GM12874 (cell line): ENCODE results near the gene TNS2.

ENCODE experiments used
- CTCF ChIP-seq: IDR thresholded peaks from 2 replicates; pipeline ENCODE4 v1.5.1; 2011; ENCODE audit warnings: low read depth, mild to moderate bottlenecking, control low read depth, low read length, moderate library complexity; ENCODE audit not compliant: insufficient read depth

Gene TNS2

GRCh38 chr12:53061404-53062010 lies 11.6 kb downstream of the TNS2 start:
- TF ChIP-seq CTCF = peak; percentile 8; the same call in 1 of the 2 replicates

- TF ChIP-seq CTCF = no peak
Observed at GRCh38 chr12:53062011-53062961, 12.4 kb downstream of the TNS2 start.

GRCh38 chr12:53062977-53063707 lies 13.3 kb downstream of the TNS2 start:
- no peak for TF ChIP-seq CTCF

GRCh38 chr12:53063708-53064612 lies 14.1 kb downstream of the TNS2 start:
- no peak for TF ChIP-seq CTCF

- no peak for TF ChIP-seq CTCF
Observed at GRCh38 chr12:53064613-53065436, 15.0 kb downstream of the TNS2 start.

- TF ChIP-seq CTCF = no peak
Observed at GRCh38 chr12:53065470-53065869, 15.6 kb downstream of the TNS2 start.
